GM18520 (cell line): ENCODE data around the gene FOXJ1.

Source experiments
- ATAC-seq: cut with Tn5 transposase; IDR thresholded peaks from one replicate; pipeline ENCODE4 v1.9.1; 2021; ENCODE audit not compliant: unreplicated experiment

FOXJ1 gene

DNA sequence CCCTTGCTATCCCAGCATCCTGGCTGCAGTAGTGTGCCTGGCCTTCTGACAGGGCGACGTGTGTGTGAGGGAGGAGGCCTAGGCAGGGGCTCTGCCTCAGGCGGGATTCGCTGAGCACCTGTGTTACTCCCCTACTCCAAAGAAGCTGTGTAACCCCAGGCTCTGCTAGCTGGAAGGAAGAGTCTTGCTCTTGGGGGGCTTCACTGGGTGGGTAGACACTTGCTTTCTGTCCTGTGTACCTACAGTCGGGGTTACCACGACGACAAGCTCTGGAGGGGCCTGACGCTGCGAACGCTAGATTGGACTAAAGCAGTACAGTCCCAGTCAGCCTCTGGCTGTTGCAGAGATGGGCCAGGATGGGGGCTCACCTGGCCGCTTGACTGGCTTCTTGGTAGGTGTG is 47.0 kb downstream of the FOXJ1 start:
- no peak for ATAC-seq

- ATAC-seq: no peak
These were observed 48.3 kb downstream of the FOXJ1 start for GRCh38 chr17:76092526-76093413.

GRCh38 chr17:76091526-76092286 is 49.3 kb downstream of the FOXJ1 start:
- no peak for ATAC-seq

GRCh38 chr17:76090517-76091129 is 50.4 kb downstream of the FOXJ1 start:
- ATAC-seq: no peak

GRCh38 chr17:76089680-76090516 is 51.1 kb downstream of the FOXJ1 start:
- no peak for ATAC-seq

DNA sequence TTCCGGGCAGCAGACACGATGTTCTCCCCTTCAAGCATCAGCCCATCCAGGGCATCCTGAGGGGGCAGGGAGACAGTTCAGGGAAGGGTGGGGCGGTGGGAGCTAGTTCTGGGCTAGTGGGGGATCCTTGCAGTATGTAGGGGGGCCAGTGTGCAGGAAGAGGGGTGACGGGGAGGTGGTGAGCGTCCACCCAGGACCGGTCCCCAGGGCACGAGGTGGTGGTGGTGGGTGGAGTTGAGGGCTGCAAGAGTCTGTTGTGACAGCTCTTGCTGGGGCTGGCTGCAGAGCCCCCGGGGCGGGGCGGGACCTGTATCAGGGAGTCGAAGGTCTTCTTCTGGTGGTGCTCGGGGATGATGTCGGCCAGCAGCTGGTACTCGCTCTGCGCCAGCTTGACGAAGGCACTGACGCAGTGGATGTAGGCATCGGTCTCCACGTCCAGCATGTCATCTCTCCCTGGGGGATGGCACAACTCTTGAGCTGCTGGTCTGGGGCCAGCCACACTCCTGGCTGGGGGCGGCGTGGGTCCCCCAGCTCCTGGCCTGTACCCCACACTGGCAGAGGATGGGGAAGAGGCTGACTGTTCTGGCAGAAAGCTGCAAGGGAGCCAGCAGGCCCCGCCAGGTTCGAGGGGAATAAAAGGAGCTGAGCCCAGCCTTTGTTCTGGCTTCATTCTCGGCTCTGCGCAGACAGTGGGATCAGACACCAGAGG is 52.0 kb downstream of the FOXJ1 start:
- no peak for ATAC-seq

- no peak for ATAC-seq
These were observed 52.8 kb downstream of the FOXJ1 start for GRCh38 chr17:76088041-76088867.

DNA sequence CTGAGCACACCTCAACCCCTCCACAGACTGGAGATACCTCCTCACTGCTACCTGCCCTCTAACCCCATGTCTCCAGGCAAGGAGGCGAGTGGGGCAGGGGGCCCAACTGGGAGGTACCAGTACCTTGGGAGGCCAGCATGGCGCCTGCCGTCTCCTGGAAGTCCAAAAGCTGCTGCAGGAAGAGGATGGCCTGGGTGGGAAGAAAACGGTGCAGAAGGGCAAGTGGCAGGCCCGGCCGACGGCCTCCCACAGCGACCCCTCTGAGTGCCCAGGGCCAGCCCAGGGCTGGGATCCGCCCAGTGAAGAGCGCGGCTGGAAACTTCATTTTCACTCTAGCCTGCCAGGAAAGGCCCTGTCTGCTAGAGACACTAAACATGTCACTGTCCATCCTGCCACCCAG is 53.5 kb downstream of the FOXJ1 start:
- ATAC-seq: no peak

- ATAC-seq: no peak
These were observed 54.7 kb downstream of the FOXJ1 start for GRCh38 chr17:76086384-76086783.
